HepG2 (cell line): ENCODE data around the gene NCKIPSD. TPM values are rescaled to one million over a fixed set of nuclear protein-coding genes. Genes with fewer than 3 reads are reported as not detected.
A peak's percentile ranks its signal among the peaks of the same experiment; 100 is the strongest.

ENCODE experiments used
- ATAC-seq: fragments of 200-7000 bp; cut with Tn5 transposase; 3 replicates; pipeline ENCODE4 v1.9.1; 2020; ENCODE audit warnings: mild to moderate bottlenecking, moderate library complexity
- BruUV-seq: library from RNA; stranded (reverse); fragments of 400-500 nt; replicated peaks from 2 replicates; lab custom pipeline; 2021; lab: Mats Ljungman, UMichigan
- CTCF ChIA-PET: fragments of 300-600 bp; formaldehyde crosslinking; extraction: SDS; loops from one replicate; lab custom pipeline; 2021; ENCODE audit warnings: low total read pairs, inconsistent platforms, low intra/inter-chr PET ratio; lab: Yijun Ruan, JAX
- POLR2A ChIA-PET: fragments of 350-600 bp; sonication (Branson Sonifier 250); formaldehyde crosslinking; loops from one replicate; lab custom pipeline; 2020; ENCODE audit warnings: antibody characterized with exemption, inconsistent platforms; lab: Yijun Ruan, JAX
- DNase-seq: peaks from one replicate; pipeline ENCODE4 v3.0.0-alpha.2; 2015; ENCODE audit warnings: low spot score
- FAIRE-seq: peaks from 3 replicates; lab custom pipeline; 2011; peaks lifted over from hg19 to GRCh38; lab: Jason Lieb, UNC
- H2AFZ ChIP-seq: one replicate; pipeline ENCODE4 v1.6.1; 2011; ENCODE audit warnings: low read length, inconsistent platforms
- H3K27ac ChIP-seq: fragments of 300-600 bp; 3 replicates; pipeline ENCODE4 v1.8.0; 2011; ENCODE audit warnings: mixed run types, mild to moderate bottlenecking, mixed read lengths, low read length, inconsistent platforms; ENCODE audit not compliant: insufficient read depth; ENCODE audit errors: extremely low read length
- H3K27me3 ChIP-seq, 2 experiments: fragments of 200-600 bp in 1 of 2; 2 replicates in 1 of 2; 3 replicates in 1 of 2; pipeline versions ENCODE4 v1.6.0 to v1.8.0; 2011; ENCODE audit warnings: low read length in 2 of 2, mild to moderate bottlenecking in 2 of 2, moderate library complexity in 2 of 2, inconsistent platforms in 1 of 2; ENCODE audit not compliant: insufficient read depth in 2 of 2, control insufficient read depth in 1 of 2
- H3K36me3 ChIP-seq, 2 experiments: fragments of 200-600 bp in 1 of 2; replicated peaks in 1 of 2; 2 replicates in 1 of 2; 3 replicates in 1 of 2; pipeline versions ENCODE4 v1.5.1 to v1.8.0; 2011; ENCODE audit warnings: low read length in 2 of 2, inconsistent platforms in 1 of 2; ENCODE audit not compliant: insufficient read depth in 2 of 2, control insufficient read depth in 1 of 2
- H3K4me1 ChIP-seq: 2 replicates; pipeline ENCODE4 v1.5.1; 2012; ENCODE audit warnings: low read length, inconsistent platforms; ENCODE audit not compliant: insufficient read depth
- H3K4me2 ChIP-seq: 2 replicates; pipeline ENCODE4 v1.6.0; 2011; ENCODE audit warnings: low read depth, low read length, inconsistent platforms
- H3K4me3 ChIP-seq, 3 experiments: fragments of 200-600 bp in 1 of 3; sonication (generic), shearing (Covaris generic) in 1 of 3; replicated peaks in 1 of 3; 2 replicates each; pipeline ENCODE4 v1.5.1; 2011 to 2016; ENCODE audit warnings: low read length in 3 of 3, inconsistent platforms in 2 of 3, low read depth in 2 of 3, mild to moderate bottlenecking in 2 of 3, control low read depth in 1 of 3, mixed read lengths in 1 of 3; ENCODE audit not compliant: insufficient read depth in 1 of 3
- H3K79me2 ChIP-seq: one replicate; pipeline ENCODE4 v1.6.1; 2011; ENCODE audit warnings: low read length, inconsistent platforms; ENCODE audit not compliant: insufficient read depth
- H3K9ac ChIP-seq: 2 replicates; pipeline ENCODE4 v1.6.0; 2011; ENCODE audit warnings: mild to moderate bottlenecking, low read depth, low read length, inconsistent platforms; ENCODE audit not compliant: insufficient read depth
- H3K9me3 ChIP-seq: 2 replicates; pipeline ENCODE4 v1.5.1; 2012; ENCODE audit warnings: mild to moderate bottlenecking, low read length
- H4K20me1 ChIP-seq: 2 replicates; pipeline ENCODE4 v1.6.0; 2011; ENCODE audit warnings: inconsistent platforms, mild to moderate bottlenecking, low read length, moderate library complexity; ENCODE audit not compliant: insufficient read depth
- ATF7 ChIP-seq, 2 experiments: fragments of 450-650 bp in 1 of 2; sonication (generic) in 1 of 2; formaldehyde crosslinking in 1 of 2; IDR thresholded peaks; 2 replicates each; pipeline versions ENCODE4 v1.4.0 to v1.6.1; 2016 to 2020; ENCODE audit warnings: antibody characterized with exemption in 1 of 2, mild to moderate bottlenecking in 1 of 2, missing genetic modification reagents in 1 of 2
- BRCA1 ChIP-seq: sonication (generic); formaldehyde crosslinking; IDR thresholded peaks from 2 replicates; pipeline ENCODE4 v1.4.0; 2020; ENCODE audit warnings: missing genetic modification reagents
- EEA1 ChIP-seq: sonication (generic); formaldehyde crosslinking; IDR thresholded peaks from 2 replicates; pipeline ENCODE4 v1.5.1; 2020; ENCODE audit warnings: mild to moderate bottlenecking, missing genetic modification reagents, borderline replicate concordance
- ERF ChIP-seq: IDR thresholded peaks from 2 replicates; pipeline ENCODE4 v1.6.1; 2018; ENCODE audit warnings: missing biosample characterization, missing genetic modification reagents
- ESRRA ChIP-seq: sonication (generic); formaldehyde crosslinking; IDR thresholded peaks from 2 replicates; pipeline ENCODE4 v1.5.1; 2020; ENCODE audit warnings: mild to moderate bottlenecking, low read depth, missing genetic modification reagents
- IKZF5 ChIP-seq: IDR thresholded peaks from 2 replicates; pipeline ENCODE4 v1.6.1; 2018; ENCODE audit warnings: missing genetic modification reagents, mild to moderate bottlenecking, missing compliant biosample characterization
- IRX3 ChIP-seq: sonication (generic); formaldehyde crosslinking; IDR thresholded peaks from 2 replicates; pipeline ENCODE4 v1.8.1; 2023; ENCODE audit warnings: mild to moderate bottlenecking, low read depth, missing genetic modification reagents, borderline replicate concordance
- KLF11 ChIP-seq: IDR thresholded peaks from 2 replicates; pipeline ENCODE4 v1.6.1; 2016; ENCODE audit warnings: missing compliant biosample characterization
- POLR2AphosphoS5 ChIP-seq: IDR thresholded peaks from 2 replicates; pipeline ENCODE4 v1.6.1; 2012; ENCODE audit warnings: low read depth, low read length
- RAD21 ChIP-seq: fragments of 450-650 bp; formaldehyde crosslinking; IDR thresholded peaks from 2 replicates; pipeline ENCODE4 v1.5.0; 2020; ENCODE audit warnings: mild to moderate bottlenecking
- SMAD9 ChIP-seq: sonication (generic); formaldehyde crosslinking; IDR thresholded peaks from 2 replicates; pipeline ENCODE4 v1.5.1; 2020; ENCODE audit warnings: mild to moderate bottlenecking, missing genetic modification reagents
- SOX6 ChIP-seq, 2 experiments: fragments of 450-650 bp in 1 of 2; sonication (generic) in 1 of 2; formaldehyde crosslinking in 1 of 2; IDR thresholded peaks; 2 replicates each; pipeline versions ENCODE4 v1.4.0 to v1.6.1; 2017 to 2020; ENCODE audit warnings: antibody characterized with exemption in 1 of 2, mild to moderate bottlenecking in 1 of 2, missing genetic modification reagents in 1 of 2
- SRSF4 ChIP-seq: fragments of 200-400 bp; formaldehyde crosslinking; IDR thresholded peaks from one replicate; pipeline ENCODE4 v1.6.1; 2018; ENCODE audit warnings: mild to moderate bottlenecking, low read depth, low read length, moderate library complexity; ENCODE audit not compliant: poor library complexity, severe bottlenecking
- THAP11 ChIP-seq: IDR thresholded peaks from 2 replicates; pipeline ENCODE4 v1.6.1; 2016; ENCODE audit warnings: missing biosample characterization, missing genetic modification reagents
- THYN1 ChIP-seq: sonication (generic); formaldehyde crosslinking; IDR thresholded peaks from 2 replicates; pipeline ENCODE4 v1.8.1; 2023; ENCODE audit warnings: low read depth, mild to moderate bottlenecking, moderate library complexity, missing genetic modification reagents, borderline replicate concordance
- U2AF1 ChIP-seq: fragments of 200-400 bp; formaldehyde crosslinking; optimal IDR thresholded peaks from 2 replicates; pipeline ENCODE3; 2017; ENCODE audit warnings: mild to moderate bottlenecking, low read depth, low read length
- ZBTB46 ChIP-seq: sonication (generic); formaldehyde crosslinking; IDR thresholded peaks from 2 replicates; pipeline ENCODE4 v1.4.0; 2020; ENCODE audit warnings: mild to moderate bottlenecking, missing genetic modification reagents, borderline replicate concordance
- ZNF138 ChIP-seq: sonication (generic); formaldehyde crosslinking; IDR thresholded peaks from 2 replicates; pipeline ENCODE4 v1.5.0; 2020; ENCODE audit warnings: mild to moderate bottlenecking, low read depth, missing genetic modification reagents
- ZNF768 ChIP-seq: sonication (generic); formaldehyde crosslinking; IDR thresholded peaks from 2 replicates; pipeline ENCODE4 v1.4.0; 2020; ENCODE audit warnings: missing genetic modification reagents
- ZNF781 ChIP-seq: sonication (generic); formaldehyde crosslinking; IDR thresholded peaks from 2 replicates; pipeline ENCODE4 v1.5.1; 2020; ENCODE audit warnings: borderline replicate concordance, mild to moderate bottlenecking, missing genetic modification reagents; ENCODE audit errors: not compliant biosample characterization
- ZNF879 ChIP-seq: sonication (generic); formaldehyde crosslinking; IDR thresholded peaks from 2 replicates; pipeline ENCODE4 v1.8.1; 2023; ENCODE audit warnings: missing genetic modification reagents
- ZSCAN29 ChIP-seq: sonication (generic); formaldehyde crosslinking; conservative IDR thresholded peaks from 2 replicates; pipeline ENCODE4 v1.4.0; 2020; ENCODE audit warnings: mild to moderate bottlenecking, missing genetic modification reagents
- WGBS: methylation state at CpG from one replicate; pipeline ENCODE4 v1.1.6; 2017; ENCODE audit warnings: low lambda C conversion rate; 5-methylcytosine and 5-hydroxymethylcytosine counted together
- in situ Hi-C: cut with HindIII; loops from 2 replicates; pipeline ENCODE4 v1.10.0; 2017; ENCODE audit warnings: low pct_unique_long_range_greater_than_20kb; ENCODE audit not compliant: extremely low pct_ligation_motif_present
- intact Hi-C: fragments of 100-400 bp; cut with micrococcal nuclease; formaldehyde crosslinking; loops from one replicate; pipeline ENCODE4 v1.10.0; 2022; ENCODE audit not compliant: unreplicated experiment
- polyA plus RNA-seq, 8 experiments: library from polyadenylated mRNA; depleted of rRNA in 3 of 8; stranded (reverse) in 7 of 8; unstranded in 1 of 8; fragments of >200 nt; fragmentation: Illumina TruSeq in 4 of 8; extraction: Trizol in 4 of 8; gene quantifications; 2 replicates each; pipeline versions ENCODE4 v1.2.1 to v1.2.3, GENCODE V29; 2011 to 2016; ENCODE audit warnings: low read depth in 4 of 8, missing spikeins in 1 of 8, mixed read lengths in 1 of 8; ENCODE audit not compliant: insufficient read depth in 1 of 8
- total RNA-seq, 5 experiments: library from RNA; depleted of rRNA; stranded (reverse); fragments of >200 nt; fragmentation: Illumina TruSeq; extraction: Trizol; gene quantifications; 2 replicates each; pipeline ENCODE4 v1.2.3, GENCODE V29; 2016; ENCODE audit warnings: low read depth in 1 of 5

Gene NCKIPSD
- total and polyA plus RNA-seq, 2 of the 13 experiments (the other 11 are each of a cell fraction or from before 2014, with no cell fraction given), result 13.5 to 35.2 TPM

DNA sequence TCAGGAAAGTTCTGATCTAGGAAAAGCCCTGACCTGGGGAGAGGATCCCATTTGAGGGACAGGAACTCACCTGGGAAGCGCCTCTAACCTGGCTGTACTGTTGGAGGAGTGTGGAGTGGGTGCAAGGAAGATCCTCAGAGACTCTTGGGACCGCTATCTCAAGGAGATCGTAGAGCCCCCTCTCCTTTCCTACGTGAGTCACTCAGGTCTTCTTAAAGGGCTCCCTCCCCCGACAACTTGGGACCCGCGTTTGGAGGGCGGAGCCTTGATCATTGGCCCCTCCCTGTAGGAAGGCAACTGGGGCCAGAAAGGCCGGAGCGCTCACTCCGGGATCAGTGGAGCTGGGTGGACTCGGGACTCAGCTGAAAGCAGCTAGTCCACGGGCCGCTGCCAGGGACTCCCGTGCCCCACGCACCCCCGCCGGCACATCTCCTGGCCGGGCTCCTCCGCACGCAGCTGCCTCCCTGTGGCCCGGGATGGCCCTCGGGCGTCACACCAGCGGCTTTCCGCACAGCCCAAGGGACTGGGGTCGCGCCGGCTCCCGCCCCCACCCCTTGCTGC is 51.0 kb downstream of the NCKIPSD start:
- peak overlapping the region; percentile 83 for H3K9ac ChIP-seq
- no peak overlapping the region for H2AFZ ChIP-seq
- ATAC-seq (peak; percentile 32), FAIRE-seq (peak; percentile 30), DNase-seq (peak; percentile 35)
- TSS peak; percentile 58 for BruUV-seq
- H3K4me2 ChIP-seq, result peak overlapping the region; percentile 88
- no peaks in the 10 kb centered on the region; a peak in 1 of 5 replicates for H3K27me3 ChIP-seq
- H3K4me1 ChIP-seq, result peaks cover 66% of the 10 kb centered on the region
- CTCF ChIA-PET, result interaction anchor here (2.2 kb wide), 1 partner anchor 25 kb away, joined by 13 read pairs; the partner anchor contains the start of gene UQCRC1
- intact Hi-C loops (loop anchor here (1.0 to 2.0 kb wide), 3 partner anchors 16 to 78 kb away; partner anchors contain the start of genes PFKFB4 and UQCRC1), in situ Hi-C loops (no loop called here)
- H3K4me3 ChIP-seq, result peak overlapping the region; percentile 71 to 96 (median 93)
- H3K27ac ChIP-seq, result peak overlapping the region; percentile 74
- peaks cover 43% of the 10 kb centered on the region for H3K79me2 ChIP-seq
- H4K20me1 ChIP-seq, result no peaks in the 10 kb centered on the region
- no peaks in the 10 kb centered on the region for H3K9me3 ChIP-seq
- whole genome bisulfite sequencing, result 5% methylated on average over 7 of the region's 30 CpGs
- peaks cover 13 to 40% of the 10 kb centered on the region in 2 experiments; a peak in 4 of 5 replicates for H3K36me3 ChIP-seq
- POLR2A ChIA-PET, result interaction anchor here (0.7 to 4.8 kb wide), 22 partner anchors 12 to 373 kb away, joined by 3 to 140 read pairs (median 7); partner anchors contain the start of genes CCDC51, CELSR3, COL7A1 and IP6K2
- TF ChIP-seq POLR2AphosphoS5, result 0 out of 2 replicates have a peak, but pooled peaks have one; percentile 6
- TF ChIP-seq THYN1 (CRISPR knock-in tag), result no peak
- TF ChIP-seq ERF, result no peak
- no peak; the same call in 1 of the 2 replicates for TF ChIP-seq ZNF138 (CRISPR knock-in tag)
- peak; percentile 0; the same call in 1 of the 2 replicates for TF ChIP-seq THAP11 (CRISPR knock-in tag)
- no peak for TF ChIP-seq ZNF879
- no peak for TF ChIP-seq ATF7 (IDR thresholded peaks at IDR 0.05)
- TF ChIP-seq ATF7 (CRISPR knock-in tag; IDR thresholded peaks at IDR 0.05), result no peak
- TF ChIP-seq U2AF1, result peak; percentile 11
- peak; percentile 26; the same call in 1 of the 2 replicates for TF ChIP-seq ZNF768 (CRISPR knock-in tag)
- TF ChIP-seq IRX3, result no peak
- no peak for TF ChIP-seq ZSCAN29 (CRISPR knock-in tag)
- no peak for TF ChIP-seq SOX6 (IDR thresholded peaks at IDR 0.05)
- TF ChIP-seq SOX6 (CRISPR knock-in tag; IDR thresholded peaks at IDR 0.05), result 0 out of 2 replicates have a peak, but pooled peaks have one; percentile 14
- TF ChIP-seq KLF11 (CRISPR knock-in tag), result no peak
- 0 out of 2 replicates have a peak, but pooled peaks have one; percentile 16 for TF ChIP-seq ESRRA (CRISPR knock-in tag)
- peak; percentile 27 for TF ChIP-seq SRSF4
- no peak for TF ChIP-seq SMAD9 (CRISPR knock-in tag)
- peak; percentile 68 for TF ChIP-seq ZNF781 (CRISPR knock-in tag)
- TF ChIP-seq BRCA1 (CRISPR knock-in tag), result no peak
- TF ChIP-seq ZBTB46, result 0 out of 2 replicates have a peak, but pooled peaks have one; percentile 10
- no peak for TF ChIP-seq IKZF5 (CRISPR knock-in tag)
- peak; percentile 76; the same call in 1 of the 2 replicates for TF ChIP-seq EEA1 (CRISPR knock-in tag)
- no peak for TF ChIP-seq RAD21 (CRISPR knock-in tag)
